SK-N-DZ (cell line): ENCODE measurements around the gene LDB2.

Experiments used
- DNase-seq: peaks from one replicate; pipeline ENCODE4 v3.0.0-alpha.2; 2015; ENCODE audit warnings: low spot score

Gene LDB2

GRCh38 chr4:16843831-16844508 lies 54.5 kb downstream of the LDB2 start:
- DNase-seq, result no peak

GRCh38 chr4:16838226-16838875 lies 60.1 kb downstream of the LDB2 start:
- DNase-seq, result no peak

GRCh38 chr4:16837475-16837874 lies 61.0 kb downstream of the LDB2 start:
- DNase-seq, result no peak

DNA sequence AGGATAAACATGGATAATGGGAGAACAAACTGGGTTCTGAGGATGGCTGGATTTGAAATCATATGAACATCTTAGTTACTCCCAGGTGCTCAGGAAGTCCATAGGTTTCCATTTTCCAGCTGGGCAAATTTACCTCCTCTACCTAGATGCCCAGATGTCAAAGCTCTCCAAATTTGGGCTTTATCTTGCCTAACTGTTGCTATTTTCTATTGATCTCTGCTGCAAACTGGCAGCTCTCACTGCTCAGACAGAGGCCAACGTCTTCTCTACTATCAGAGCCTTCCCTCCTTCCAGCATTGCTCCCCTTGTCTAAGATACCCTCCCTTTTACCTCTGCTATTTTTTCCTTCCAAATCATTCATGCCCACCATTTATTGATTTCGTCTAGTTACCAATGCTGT lies 62.1 kb downstream of the LDB2 start:
- DNase-seq, result no peak

DNA sequence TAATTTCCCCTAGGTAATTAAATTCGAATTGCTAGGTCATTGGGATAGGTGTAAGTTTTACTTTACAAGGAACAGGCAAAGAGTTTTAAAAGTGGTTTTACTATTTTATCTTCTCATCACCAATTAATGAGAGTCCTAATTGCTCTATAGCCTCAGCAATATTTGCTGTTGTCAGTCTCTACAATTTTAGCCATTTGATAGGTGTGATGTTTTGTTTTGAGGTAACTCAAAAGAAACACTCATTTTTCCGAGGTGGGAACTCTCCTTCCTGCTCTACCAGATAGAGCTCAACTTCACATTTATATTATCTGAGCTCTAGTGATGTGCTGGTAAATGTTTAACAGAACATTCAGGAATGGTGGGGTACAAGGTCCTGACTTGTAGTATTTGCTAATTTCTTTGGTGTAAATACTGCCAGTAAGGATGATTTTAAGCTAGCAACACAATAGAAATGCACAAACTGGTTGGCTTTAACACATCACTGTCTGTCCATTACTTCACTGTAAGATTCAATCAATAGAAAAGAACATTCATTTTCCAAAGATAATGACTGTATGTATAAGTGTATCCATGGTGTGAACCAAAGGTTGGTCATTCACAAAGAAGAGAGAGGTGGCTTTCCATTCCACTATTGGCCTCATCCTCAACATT lies 62.7 kb downstream of the LDB2 start:
- no peak for DNase-seq

DNA sequence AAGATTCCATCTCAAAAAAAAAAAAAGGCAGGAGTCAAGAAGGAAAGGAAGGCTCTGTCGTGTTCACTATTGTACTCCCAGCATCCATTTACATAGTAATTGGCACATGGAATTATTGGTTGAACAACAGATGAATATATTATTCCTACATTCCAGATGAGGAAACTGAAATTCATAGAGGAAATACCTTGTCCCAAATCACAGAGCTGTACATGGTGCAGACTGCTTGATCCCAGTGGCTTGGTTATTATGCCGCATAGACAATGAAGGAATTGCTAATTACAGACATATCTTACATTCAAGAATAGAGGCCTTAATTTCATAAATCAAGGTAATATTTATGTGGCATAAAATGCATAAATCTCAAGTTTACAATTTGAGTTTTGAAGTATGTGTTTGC lies 63.6 kb downstream of the LDB2 start:
- DNase-seq, result no peak

- no peak for DNase-seq
These were observed 64.7 kb downstream of the LDB2 start for GRCh38 chr4:16833722-16834121.

- DNase-seq, result no peak
These were observed 68.4 kb downstream of the LDB2 start for GRCh38 chr4:16830081-16830480.

DNA sequence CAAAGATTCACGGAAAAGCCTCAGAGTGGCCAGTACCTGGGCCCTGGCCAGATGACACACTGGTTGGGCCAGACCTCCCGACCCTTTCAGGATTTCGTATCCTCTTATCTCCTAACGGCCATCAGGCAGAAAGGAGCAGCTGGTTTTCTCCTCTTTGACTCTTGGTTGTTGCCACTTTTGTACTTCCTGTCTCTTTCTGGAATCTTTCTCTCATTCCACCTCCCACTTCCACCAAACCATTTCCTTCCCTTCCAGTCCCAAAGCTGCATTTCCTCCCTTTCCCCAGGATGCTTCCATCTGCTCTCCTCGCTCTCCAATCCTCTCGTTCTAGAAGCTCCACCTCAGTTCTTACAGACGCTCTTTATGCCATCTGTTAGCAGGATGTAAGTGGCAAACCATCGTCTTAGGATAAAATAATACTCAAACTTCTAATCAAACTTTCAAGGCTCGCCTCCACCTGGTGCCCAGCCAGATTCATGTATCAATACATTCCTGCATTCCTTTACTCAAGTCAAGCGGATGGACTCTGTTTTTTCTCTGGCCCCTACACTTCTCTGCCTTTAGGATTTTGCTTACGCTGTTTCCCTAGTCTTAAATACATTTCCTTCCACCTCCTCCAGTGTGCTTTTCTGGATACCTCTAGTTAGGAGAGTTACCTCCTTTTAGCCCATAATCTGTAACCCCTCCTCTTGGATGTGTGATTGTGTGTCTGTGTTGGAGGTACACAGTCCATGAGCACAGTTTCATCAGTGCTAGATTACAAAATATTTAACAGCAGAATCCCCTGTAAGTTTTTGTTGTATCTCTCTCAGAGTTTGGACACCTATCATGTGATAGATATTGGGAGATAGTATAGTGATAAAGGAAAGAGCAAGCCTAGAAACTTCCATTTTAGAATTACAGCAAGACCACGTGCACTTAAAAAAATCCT lies 70.4 kb downstream of the LDB2 start:
- DNase-seq, result peak; percentile 26

DNA sequence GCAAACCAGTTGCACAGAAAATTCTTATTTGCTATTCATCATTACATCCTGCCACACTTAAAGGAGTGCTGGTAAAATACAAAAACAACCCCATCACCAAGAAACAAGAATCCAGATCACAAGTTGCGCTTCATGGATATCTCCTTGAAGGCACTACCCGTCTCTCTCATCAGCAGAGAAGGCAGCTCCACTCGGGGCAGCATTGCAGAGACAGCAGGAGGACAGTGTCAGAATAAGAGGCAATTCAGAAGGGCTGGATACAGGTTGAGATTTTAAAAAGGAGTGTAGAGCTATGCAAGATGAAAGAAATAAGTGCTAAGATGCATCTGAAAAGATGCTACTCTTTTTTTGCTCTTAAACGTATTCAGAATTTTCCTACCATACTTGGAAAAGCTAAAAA lies 71.4 kb downstream of the LDB2 start:
- DNase-seq, result no peak

DNA sequence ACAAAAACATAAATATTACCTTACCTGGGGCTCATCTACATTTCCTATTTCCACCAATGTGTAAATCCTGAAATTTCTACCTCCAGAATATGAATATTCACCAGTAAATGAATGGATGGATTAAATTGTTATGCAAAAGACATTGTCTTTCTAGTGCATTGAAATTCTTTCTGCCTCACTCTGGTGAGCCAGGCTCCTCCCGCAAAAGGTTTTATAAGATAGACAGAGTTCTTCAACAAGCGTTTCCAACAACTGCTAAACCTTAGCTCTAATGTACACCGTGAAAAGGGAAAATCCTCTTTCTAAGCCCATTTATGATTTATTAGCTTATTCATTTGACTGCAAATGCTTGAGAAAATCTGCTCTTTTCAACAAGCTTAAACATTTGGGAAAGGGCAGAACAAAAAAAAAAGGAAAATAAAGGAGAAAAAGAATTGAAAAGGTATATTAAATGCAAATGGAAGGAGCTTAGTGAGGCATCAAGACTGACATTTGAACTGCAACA lies 72.0 kb downstream of the LDB2 start:
- no peak for DNase-seq

GRCh38 chr4:16824278-16824806 lies 74.1 kb downstream of the LDB2 start:
- DNase-seq, result no peak

DNA sequence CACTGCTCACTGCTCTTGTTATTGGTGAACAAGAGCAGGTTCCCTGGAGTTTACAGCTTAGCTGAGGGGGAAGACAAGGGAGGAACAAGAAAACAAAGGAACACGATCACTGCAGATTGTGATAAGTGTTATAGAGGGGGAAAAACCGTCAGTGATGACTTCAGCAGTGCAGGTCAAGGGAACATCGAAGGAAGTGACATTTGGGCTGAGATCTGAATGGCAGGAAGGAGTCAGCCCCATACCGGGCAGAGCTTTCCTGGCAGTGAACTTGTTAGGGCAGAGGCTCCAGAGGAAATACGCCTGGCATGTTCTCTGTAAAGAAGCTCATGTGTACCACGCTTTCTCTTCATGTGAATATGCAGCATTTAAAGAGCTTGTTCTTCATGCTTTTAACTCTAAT lies 78.1 kb downstream of the LDB2 start:
- DNase-seq, result no peak

DNA sequence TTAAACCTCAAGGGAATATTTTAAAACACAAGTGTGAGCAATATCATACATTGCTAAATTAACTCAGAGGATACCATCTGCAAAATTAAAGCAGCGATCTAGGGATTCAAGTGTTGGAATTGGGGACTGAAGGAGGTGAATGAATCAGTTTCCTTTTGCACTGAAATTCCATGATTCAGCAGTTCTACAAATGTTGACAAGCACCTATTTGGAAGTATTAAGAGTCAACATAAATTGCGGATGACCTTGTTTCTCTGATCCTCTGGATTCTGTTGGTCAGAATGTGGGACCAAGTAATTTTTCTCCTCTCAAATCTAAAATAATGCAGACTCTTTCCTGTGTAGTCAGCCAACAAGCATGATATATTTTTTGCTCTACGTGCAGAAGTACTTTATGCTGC lies 78.8 kb downstream of the LDB2 start:
- DNase-seq, result no peak

- DNase-seq, result no peak
These were observed 80.4 kb downstream of the LDB2 start for GRCh38 chr4:16818005-16818404.

- no peak for DNase-seq
These were observed 81.2 kb downstream of the LDB2 start for GRCh38 chr4:16817286-16817685.

GRCh38 chr4:16814361-16814760 lies 84.1 kb downstream of the LDB2 start:
- DNase-seq, result no peak

DNA sequence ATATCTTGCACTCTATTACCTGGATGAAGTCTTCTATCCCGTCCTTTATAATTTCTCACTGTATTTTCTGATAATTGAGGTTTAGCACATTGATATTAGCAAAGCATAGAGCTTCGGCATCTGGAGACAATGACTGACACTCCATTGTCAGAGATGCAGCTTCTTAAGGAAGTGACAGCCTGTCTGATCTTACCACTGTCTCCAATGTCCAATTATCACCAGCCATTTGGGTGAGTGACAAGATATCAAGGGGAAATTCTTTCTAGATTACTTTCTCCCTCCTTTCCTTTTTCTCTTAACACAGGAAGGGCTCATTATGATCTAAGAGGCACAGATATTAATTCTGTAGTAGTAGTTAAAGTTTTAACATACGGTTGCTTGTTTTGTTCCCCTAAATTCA lies 86.4 kb downstream of the LDB2 start:
- no peak for DNase-seq

GRCh38 chr4:16809943-16810342 lies 88.5 kb downstream of the LDB2 start:
- no peak for DNase-seq

DNA sequence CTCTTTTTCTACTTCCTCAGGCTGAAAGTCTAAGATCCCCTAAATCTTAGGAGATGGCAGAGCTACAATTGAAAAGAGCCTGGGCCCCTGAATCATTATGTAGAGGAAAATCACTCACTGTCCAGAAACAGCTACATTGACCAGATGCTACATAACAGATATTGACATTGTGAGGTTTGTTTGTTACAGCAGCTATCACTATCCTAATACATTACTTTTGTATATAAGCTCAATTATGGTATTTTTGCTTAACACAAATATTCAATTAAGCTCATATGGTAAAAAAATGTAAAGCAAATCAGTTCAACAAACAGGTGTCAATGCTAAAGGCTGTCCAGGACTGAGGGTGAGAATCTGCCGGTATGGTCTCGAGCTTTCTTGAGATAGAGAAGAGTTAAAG lies 89.4 kb downstream of the LDB2 start:
- no peak for DNase-seq

- no peak for DNase-seq
These were observed 91.1 kb downstream of the LDB2 start for GRCh38 chr4:16807355-16807754.

DNA sequence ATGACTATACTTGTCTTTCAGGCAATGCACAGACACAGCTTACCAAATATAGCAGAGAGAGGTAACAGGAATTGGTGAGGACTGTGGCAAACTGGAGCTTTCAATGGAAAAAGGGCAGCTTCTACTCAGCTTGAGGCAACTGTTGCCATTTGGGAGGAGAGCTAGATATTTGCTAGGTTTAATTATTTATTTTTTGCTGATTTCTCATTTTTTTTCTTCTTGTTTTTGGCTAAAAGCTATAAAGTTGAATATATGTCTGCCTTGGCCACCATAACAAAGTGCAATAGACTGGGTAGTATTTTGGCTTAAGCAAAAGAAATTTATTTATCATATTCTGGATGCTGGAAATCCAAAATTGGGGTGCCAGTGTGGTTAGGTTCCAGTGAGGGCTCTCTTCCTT lies 93.9 kb downstream of the LDB2 start:
- DNase-seq, result no peak
